Limb (tissue), 2 donors: ENCODE data around the gene R3HCC1L.
A peak's percentile ranks its signal among the peaks of the same experiment; 100 is the strongest.

Source experiments
- DNase-seq, 2 donors: peaks; one replicate each; pipeline ENCODE4 v3.0.0-alpha.2; 2016; ENCODE audit errors: extremely low spot score in 2 of 2

R3HCC1L gene

GRCh38 chr10:98273057-98273850, 138.8 kb downstream of the R3HCC1L start:
- DNase-seq: peak in 1 of 2 donors; percentile 13

- no peak for DNase-seq
Observed at GRCh38 chr10:98274562-98274961, 140.1 kb downstream of the R3HCC1L start.

GRCh38 chr10:98276311-98276710, 141.9 kb downstream of the R3HCC1L start:
- DNase-seq: peak in 1 of 2 donors; percentile 7

GRCh38 chr10:98285416-98285815, 151.0 kb downstream of the R3HCC1L start:
- peak in 1 of 2 donors; percentile 14 for DNase-seq

- peak in 1 of 2 donors; percentile 20 for DNase-seq
Observed at GRCh38 chr10:98286419-98286818, 152.0 kb downstream of the R3HCC1L start.

- peak in 1 of 2 donors; percentile 6 for DNase-seq
Observed at GRCh38 chr10:98287321-98287720, 152.9 kb downstream of the R3HCC1L start.

GRCh38 chr10:98289802-98290209, 155.3 kb downstream of the R3HCC1L start:
- peak in 1 of 2 donors; percentile 7 for DNase-seq

GRCh38 chr10:98292971-98293370, 158.5 kb downstream of the R3HCC1L start:
- peak in 1 of 2 donors; percentile 26 for DNase-seq

- DNase-seq: peak; percentile 51 to 68
Observed at GRCh38 chr10:98293550-98294269, 159.3 kb downstream of the R3HCC1L start.

GRCh38 chr10:98294270-98294627, 159.8 kb downstream of the R3HCC1L start:
- DNase-seq: no peak
